HEK293 (cell line): ENCODE data around the gene RNF111.

ENCODE experiments used
- CTCF ChIP-seq: fragments of 450-650 bp; formaldehyde crosslinking; IDR thresholded peaks from 2 replicates; pipeline ENCODE4 v1.5.1; 2016; ENCODE audit warnings: missing biosample characterization, missing genetic modification characterization
- FEZF1 ChIP-seq: fragments of 450-650 bp; formaldehyde crosslinking; IDR thresholded peaks from 2 replicates; pipeline ENCODE4 v1.5.1; 2016; ENCODE audit warnings: missing biosample characterization, missing genetic modification characterization
- GLIS2 ChIP-seq: fragments of 450-650 bp; formaldehyde crosslinking; IDR thresholded peaks from 2 replicates; pipeline ENCODE4 v1.5.1; 2016; ENCODE audit warnings: missing biosample characterization, missing genetic modification characterization
- HOXA7 ChIP-seq: sonication (generic); formaldehyde crosslinking; IDR thresholded peaks from 2 replicates; pipeline ENCODE4 v1.8.1; 2022; ENCODE audit warnings: missing genetic modification reagents, borderline replicate concordance
- KLF16 ChIP-seq: fragments of 450-650 bp; formaldehyde crosslinking; IDR thresholded peaks from 2 replicates; pipeline ENCODE4 v1.5.1; 2017; ENCODE audit warnings: missing biosample characterization, missing genetic modification characterization
- KLF17 ChIP-seq: fragments of 450-650 bp; formaldehyde crosslinking; IDR thresholded peaks from 2 replicates; pipeline ENCODE4 v1.5.1; 2016; ENCODE audit warnings: missing biosample characterization, missing genetic modification characterization
- REPIN1 ChIP-seq: fragments of 450-650 bp; formaldehyde crosslinking; IDR thresholded peaks from 2 replicates; pipeline ENCODE4 v1.5.1; 2017; ENCODE audit warnings: missing biosample characterization, missing genetic modification characterization, low read depth
- SALL2 ChIP-seq: fragments of 450-650 bp; formaldehyde crosslinking; IDR thresholded peaks from 2 replicates; pipeline ENCODE4 v1.5.0; 2017; ENCODE audit warnings: missing biosample characterization, mild to moderate bottlenecking, missing genetic modification characterization, borderline replicate concordance
- SCRT1 ChIP-seq: fragments of 450-650 bp; formaldehyde crosslinking; IDR thresholded peaks from 2 replicates; pipeline ENCODE4 v1.5.1; 2016; ENCODE audit warnings: missing biosample characterization, missing genetic modification characterization, borderline replicate concordance
- SETDB1 ChIP-seq: IDR thresholded peaks from one replicate; pipeline ENCODE4 v1.6.1; 2017; ENCODE audit warnings: mild to moderate bottlenecking, low read length, moderate library complexity, mixed read lengths; ENCODE audit not compliant: insufficient read length
- TCF7L2 ChIP-seq: IDR thresholded peaks from 2 replicates; pipeline ENCODE4 v1.6.1; 2011; ENCODE audit warnings: low read depth, mild to moderate bottlenecking, inconsistent platforms, low read length, moderate library complexity, borderline replicate concordance
- YY2 ChIP-seq: fragments of 450-650 bp; formaldehyde crosslinking; IDR thresholded peaks from 2 replicates; pipeline ENCODE4 v1.5.1; 2016; ENCODE audit warnings: missing biosample characterization, missing genetic modification characterization
- ZBTB21 ChIP-seq: fragments of 450-650 bp; formaldehyde crosslinking; IDR thresholded peaks from 2 replicates; pipeline ENCODE4 v1.5.1; 2017; ENCODE audit warnings: missing biosample characterization, missing genetic modification characterization
- ZBTB44 ChIP-seq: fragments of 450-650 bp; IDR thresholded peaks from 2 replicates; pipeline ENCODE4 v1.5.1; 2018; ENCODE audit warnings: missing biosample characterization, mild to moderate bottlenecking, missing genetic modification characterization
- ZBTB7A ChIP-seq: fragments of 450-650 bp; formaldehyde crosslinking; IDR thresholded peaks from 2 replicates; pipeline ENCODE4 v1.5.1; 2016; ENCODE audit warnings: low read depth, missing biosample characterization, missing genetic modification characterization
- ZEB2 ChIP-seq: fragments of 450-650 bp; formaldehyde crosslinking; IDR thresholded peaks from 2 replicates; pipeline ENCODE4 v1.5.1; 2016; ENCODE audit warnings: missing biosample characterization, missing genetic modification characterization
- ZFP41 ChIP-seq: fragments of 450-650 bp; formaldehyde crosslinking; IDR thresholded peaks from 2 replicates; pipeline ENCODE4 v1.5.1; 2016; ENCODE audit warnings: missing biosample characterization, missing genetic modification characterization, borderline replicate concordance
- ZNF121 ChIP-seq: fragments of 450-650 bp; formaldehyde crosslinking; IDR thresholded peaks from 2 replicates; pipeline ENCODE4 v1.5.1; 2016; ENCODE audit warnings: missing biosample characterization, missing genetic modification characterization
- ZNF138 ChIP-seq: fragments of 450-650 bp; formaldehyde crosslinking; IDR thresholded peaks from 2 replicates; pipeline ENCODE4 v1.5.1; 2016; ENCODE audit warnings: missing biosample characterization, missing genetic modification characterization, borderline replicate concordance
- ZNF16 ChIP-seq: fragments of 450-650 bp; formaldehyde crosslinking; IDR thresholded peaks from 2 replicates; pipeline ENCODE4 v1.5.1; 2016; ENCODE audit warnings: low read depth, missing biosample characterization, missing genetic modification characterization
- ZNF184 ChIP-seq: fragments of 450-650 bp; IDR thresholded peaks from 2 replicates; pipeline ENCODE4 v1.5.1; 2018; ENCODE audit warnings: missing biosample characterization, mild to moderate bottlenecking, missing genetic modification characterization
- ZNF214 ChIP-seq: fragments of 450-650 bp; formaldehyde crosslinking; IDR thresholded peaks from 2 replicates; pipeline ENCODE4 v1.5.1; 2017; ENCODE audit warnings: missing biosample characterization, mild to moderate bottlenecking, missing genetic modification characterization, borderline replicate concordance
- ZNF24 ChIP-seq: fragments of 450-650 bp; formaldehyde crosslinking; IDR thresholded peaks from 2 replicates; pipeline ENCODE4 v1.5.1; 2016; ENCODE audit warnings: missing biosample characterization, missing genetic modification characterization
- ZNF335 ChIP-seq: fragments of 450-650 bp; formaldehyde crosslinking; conservative IDR thresholded peaks from 2 replicates; pipeline ENCODE4 v1.5.1; 2016; ENCODE audit warnings: missing biosample characterization, missing genetic modification characterization
- ZNF350 ChIP-seq: fragments of 450-650 bp; formaldehyde crosslinking; IDR thresholded peaks from 2 replicates; pipeline ENCODE4 v1.5.0; 2017; ENCODE audit warnings: missing biosample characterization, mild to moderate bottlenecking, missing genetic modification characterization
- ZNF354C ChIP-seq: fragments of 450-650 bp; formaldehyde crosslinking; IDR thresholded peaks from 2 replicates; pipeline ENCODE4 v1.5.1; 2016; ENCODE audit warnings: missing biosample characterization, missing genetic modification characterization, low read depth, borderline replicate concordance
- ZNF426 ChIP-seq: fragments of 450-650 bp; formaldehyde crosslinking; IDR thresholded peaks from 2 replicates; pipeline ENCODE4 v1.5.1; 2017; ENCODE audit warnings: missing biosample characterization, missing genetic modification characterization, mild to moderate bottlenecking, inconsistent platforms, moderate library complexity
- ZNF600 ChIP-seq: fragments of 450-650 bp; formaldehyde crosslinking; IDR thresholded peaks from 2 replicates; pipeline ENCODE4 v1.5.1; 2016; ENCODE audit warnings: missing biosample characterization, missing genetic modification characterization
- ZNF621 ChIP-seq: fragments of 450-650 bp; formaldehyde crosslinking; IDR thresholded peaks from 2 replicates; pipeline ENCODE4 v1.5.1; 2017; ENCODE audit warnings: missing biosample characterization, missing genetic modification characterization
- ZNF624 ChIP-seq: fragments of 450-650 bp; formaldehyde crosslinking; IDR thresholded peaks from 2 replicates; pipeline ENCODE4 v1.5.1; 2017; ENCODE audit warnings: missing biosample characterization, missing genetic modification characterization
- ZNF639 ChIP-seq: fragments of 450-650 bp; formaldehyde crosslinking; IDR thresholded peaks from 2 replicates; pipeline ENCODE4 v1.5.1; 2016; ENCODE audit warnings: missing biosample characterization, missing genetic modification characterization
- ZNF658 ChIP-seq: fragments of 450-650 bp; formaldehyde crosslinking; IDR thresholded peaks from 2 replicates; pipeline ENCODE4; 2016; ENCODE audit warnings: missing biosample characterization, missing genetic modification characterization
- ZNF777 ChIP-seq: fragments of 450-650 bp; formaldehyde crosslinking; IDR thresholded peaks from 2 replicates; pipeline ENCODE4 v1.5.1; 2017; ENCODE audit warnings: missing biosample characterization, missing genetic modification characterization, borderline replicate concordance
- ZNF785 ChIP-seq: fragments of 450-650 bp; formaldehyde crosslinking; IDR thresholded peaks from 2 replicates; pipeline ENCODE4 v1.5.1; 2016; ENCODE audit warnings: missing biosample characterization, missing genetic modification characterization
- ZSCAN16 ChIP-seq: fragments of 450-650 bp; formaldehyde crosslinking; IDR thresholded peaks from 2 replicates; pipeline ENCODE4 v1.5.1; 2016; ENCODE audit warnings: missing biosample characterization, missing genetic modification characterization
- ZXDB ChIP-seq: fragments of 450-650 bp; formaldehyde crosslinking; IDR thresholded peaks from 2 replicates; pipeline ENCODE4 v1.5.1; 2016; ENCODE audit warnings: missing biosample characterization, missing genetic modification characterization

Gene RNF111

GRCh38 chr15:59104912-59105732 is 117.7 kb downstream of the RNF111 start, which contains the start of gene CCNB2 (continued):
- TF ChIP-seq ZNF16 (tag by site-specific recombination), result no peak
- no peak for TF ChIP-seq CTCF (tag by site-specific recombination)
- TF ChIP-seq ZXDB (tag by site-specific recombination), result 0 out of 2 replicates have a peak, but pooled peaks have one; percentile 58
- TF ChIP-seq KLF17 (tag by site-specific recombination), result peak; percentile 69; the same call in 1 of the 2 replicates
- peak; percentile 91 for TF ChIP-seq ZNF777 (tag by site-specific recombination)
- TF ChIP-seq SALL2, result no peak
- peak; percentile 37; the same call in 1 of the 2 replicates for TF ChIP-seq GLIS2 (tag by site-specific recombination)
- no peak for TF ChIP-seq ZSCAN16
- TF ChIP-seq TCF7L2, result no peak
- TF ChIP-seq ZBTB7A (tag by site-specific recombination), result no peak
- peak; percentile 44; the same call in 1 of the 2 replicates for TF ChIP-seq KLF16 (tag by site-specific recombination)
- no peak for TF ChIP-seq REPIN1 (tag by site-specific recombination)
- TF ChIP-seq FEZF1 (tag by site-specific recombination), result no peak
- no peak for TF ChIP-seq ZNF426 (tag by site-specific recombination)
- TF ChIP-seq HOXA7 (CRISPR knock-in tag), result no peak
- TF ChIP-seq SETDB1, result no peak
- no peak for TF ChIP-seq ZNF658 (tag by site-specific recombination)
- TF ChIP-seq ZNF600, result peak; percentile 35
- no peak for TF ChIP-seq ZNF214
- TF ChIP-seq ZNF184 (tag by site-specific recombination), result no peak
- no peak for TF ChIP-seq ZBTB21 (tag by site-specific recombination)
- TF ChIP-seq ZNF354C (tag by site-specific recombination), result no peak
- TF ChIP-seq ZNF639 (tag by site-specific recombination), result no peak
- TF ChIP-seq SCRT1 (tag by site-specific recombination), result no peak
- no peak for TF ChIP-seq ZNF621
- TF ChIP-seq ZNF335 (tag by site-specific recombination), result peak; percentile 82
- no peak for TF ChIP-seq ZNF121
- TF ChIP-seq ZNF24 (tag by site-specific recombination), result peak; percentile 29; the same call in 1 of the 2 replicates
- TF ChIP-seq ZNF138 (tag by site-specific recombination), result no peak
- TF ChIP-seq ZFP41, result no peak
- no peak for TF ChIP-seq ZBTB44
- no peak for TF ChIP-seq YY2 (tag by site-specific recombination)
- TF ChIP-seq ZEB2 (tag by site-specific recombination), result no peak
- TF ChIP-seq ZNF785, result no peak
- no peak for TF ChIP-seq ZNF350 (tag by site-specific recombination)
- TF ChIP-seq ZNF624, result no peak
